CD4-positive, alpha-beta T cell treated with Interleukin-4 for 1 hour (primary cell): Measurements from ENCODE around the gene SNU13.
"Not testable (repeated sequence)": the region's sequence is repeated elsewhere in the genome, so short reads cannot be mapped to it uniquely, and the experiment has no call there.

Experiments
- DNase-seq, 2 donors: peaks; one replicate each; pipeline ENCODE4 v3.0.0-alpha.2; 2020 to 2022

SNU13 gene

DNA sequence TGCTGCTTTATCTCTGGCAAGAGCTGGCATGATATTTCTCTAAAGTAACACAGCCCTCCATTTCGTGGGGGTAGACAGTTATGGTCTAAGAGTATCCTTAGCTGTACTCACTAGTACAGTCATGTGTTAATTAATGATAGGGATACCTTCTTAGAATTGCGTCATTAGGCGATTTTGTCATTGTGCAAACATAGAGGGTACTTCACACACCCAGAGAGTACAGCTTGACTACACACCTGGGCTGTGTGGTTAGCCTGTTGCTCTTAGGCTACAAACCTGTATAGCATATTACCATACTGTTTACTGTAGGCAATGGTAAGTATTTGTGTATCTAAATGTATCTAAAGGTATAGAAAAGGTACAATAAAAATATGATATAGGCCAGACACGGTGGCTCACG lies 50.5 kb downstream of the SNU13 start:
- DNase-seq: no peak

GRCh38 chr22:41637623-41638022 lies 51.0 kb downstream of the SNU13 start:
- DNase-seq: not testable (repeated sequence)

DNA sequence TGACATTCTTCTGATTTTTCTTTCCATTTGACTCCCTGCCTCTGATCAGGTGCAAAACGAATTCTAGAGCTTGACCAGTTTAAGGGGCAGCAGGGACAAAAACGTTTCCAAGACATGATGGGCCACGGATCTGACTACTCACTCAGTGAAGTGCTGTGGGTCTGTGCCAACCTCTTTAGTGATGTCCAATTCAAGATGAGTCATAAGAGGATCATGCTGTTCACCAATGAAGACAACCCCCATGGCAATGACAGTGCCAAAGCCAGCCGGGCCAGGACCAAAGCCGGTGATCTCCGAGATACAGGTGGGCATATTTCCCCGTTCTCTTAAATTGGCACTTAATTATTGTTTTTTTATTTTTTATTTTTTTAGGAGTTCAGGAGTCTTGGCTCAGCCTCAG lies 52.2 kb downstream of the SNU13 start:
- no peak for DNase-seq

DNA sequence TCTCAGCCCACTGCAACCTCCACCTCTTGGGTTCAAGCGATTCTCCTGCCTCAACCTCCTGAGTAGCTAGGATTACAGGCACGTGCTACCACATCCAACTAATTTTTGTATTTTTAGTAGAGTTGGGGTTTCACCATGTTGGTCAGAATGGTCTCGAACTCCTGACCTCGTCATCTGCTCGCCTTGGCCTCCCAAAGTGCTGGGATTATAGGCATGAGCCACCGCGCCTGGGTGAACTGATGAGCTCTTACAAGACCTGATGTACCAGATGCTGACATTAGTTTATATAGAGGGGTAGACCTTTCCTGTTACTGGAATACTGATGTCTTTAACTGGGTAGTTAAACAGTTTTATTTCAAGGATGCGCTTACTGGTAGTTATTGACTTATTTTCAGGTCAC lies 54.1 kb downstream of the SNU13 start:
- not testable (repeated sequence) for DNase-seq

GRCh38 chr22:41631615-41632014 lies 57.1 kb downstream of the SNU13 start:
- not testable (repeated sequence) for DNase-seq

- not testable (repeated sequence) for DNase-seq
Measured at GRCh38 chr22:41631115-41631514, 57.6 kb downstream of the SNU13 start.

GRCh38 chr22:41625577-41625976 lies 63.1 kb downstream of the SNU13 start:
- DNase-seq: no peak
